ENCODE data around the gene INPP5A.

Gene INPP5A

GRCh38 chr10:132684164-132684891 is 146.7 kb downstream of the INPP5A start:
- peak; percentile 75 for DNase-seq

GRCh38 chr10:132685101-132685891 is 147.7 kb downstream of the INPP5A start:
- DNase-seq: peak; percentile 35

GRCh38 chr10:132685921-132686680 is 148.5 kb downstream of the INPP5A start:
- DNase-seq: no peak

- DNase-seq: no peak
Observed at GRCh38 chr10:132687181-132687892, 149.8 kb downstream of the INPP5A start.

DNA sequence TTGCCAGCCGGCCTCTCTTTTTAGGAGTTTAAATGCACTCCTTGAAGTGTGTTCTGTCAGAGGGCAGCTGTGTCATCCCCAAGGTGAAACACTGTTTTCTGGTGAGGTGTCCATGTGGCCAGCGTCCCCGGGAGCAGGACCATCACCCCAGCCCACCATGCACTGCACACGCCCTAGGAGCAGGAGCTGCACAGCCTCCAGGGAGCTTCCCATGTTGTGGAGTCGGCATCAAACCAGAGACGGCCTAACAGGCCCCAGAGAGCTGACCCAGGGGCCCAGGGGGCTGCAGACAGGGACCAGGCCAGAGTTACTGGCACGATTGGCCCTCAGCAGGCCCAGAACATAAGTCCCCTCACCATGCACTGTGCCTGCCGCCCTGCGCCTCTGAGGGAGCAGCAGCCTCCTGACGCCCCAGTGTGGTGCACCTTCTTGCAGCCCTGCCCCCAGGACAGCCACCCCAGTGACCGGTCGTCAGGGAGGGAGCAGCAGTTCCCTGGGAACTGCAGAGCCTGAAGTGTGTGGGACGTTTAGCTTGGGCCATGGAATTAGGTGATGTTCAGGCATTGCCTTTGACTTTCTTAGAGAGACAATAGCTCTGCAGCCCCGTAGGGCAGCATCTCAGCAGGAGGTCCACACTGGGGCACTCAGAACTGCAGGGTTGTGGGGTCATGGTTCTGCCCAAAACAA is 150.4 kb downstream of the INPP5A start:
- no peak for DNase-seq

GRCh38 chr10:132688580-132689420 is 151.2 kb downstream of the INPP5A start:
- no peak for DNase-seq

DNA sequence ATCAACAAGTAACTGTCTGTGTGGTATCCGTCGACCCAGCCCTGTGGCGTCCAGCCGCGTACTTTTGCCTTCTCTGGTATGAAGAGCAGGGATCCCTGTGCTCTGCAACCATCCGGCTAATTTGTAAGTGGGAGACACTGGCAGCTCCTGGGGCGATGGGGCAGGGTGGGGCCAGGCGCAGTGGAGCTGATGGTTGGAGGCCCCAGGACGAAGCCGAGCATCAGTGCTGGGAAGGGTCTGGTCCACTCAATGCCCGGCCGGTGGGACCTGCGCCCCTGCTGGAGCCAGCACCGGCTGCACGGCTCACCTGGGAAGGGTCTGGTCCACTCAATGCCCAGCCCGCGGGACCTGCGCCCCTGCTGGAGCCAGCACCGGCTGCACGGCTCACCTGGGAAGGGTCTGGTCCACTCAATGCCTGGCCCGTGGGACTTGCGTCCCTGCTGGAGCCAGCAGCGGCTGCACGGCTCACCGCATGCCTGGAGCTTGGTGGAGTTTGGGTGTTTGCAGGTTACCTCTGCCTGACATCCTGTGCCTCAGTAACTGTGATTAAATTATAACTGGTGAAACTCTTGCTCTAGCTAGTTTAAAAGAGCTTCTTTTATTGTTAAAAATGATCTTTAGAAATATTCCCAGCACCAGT is 152.3 kb downstream of the INPP5A start:
- DNase-seq: no peak

DNA sequence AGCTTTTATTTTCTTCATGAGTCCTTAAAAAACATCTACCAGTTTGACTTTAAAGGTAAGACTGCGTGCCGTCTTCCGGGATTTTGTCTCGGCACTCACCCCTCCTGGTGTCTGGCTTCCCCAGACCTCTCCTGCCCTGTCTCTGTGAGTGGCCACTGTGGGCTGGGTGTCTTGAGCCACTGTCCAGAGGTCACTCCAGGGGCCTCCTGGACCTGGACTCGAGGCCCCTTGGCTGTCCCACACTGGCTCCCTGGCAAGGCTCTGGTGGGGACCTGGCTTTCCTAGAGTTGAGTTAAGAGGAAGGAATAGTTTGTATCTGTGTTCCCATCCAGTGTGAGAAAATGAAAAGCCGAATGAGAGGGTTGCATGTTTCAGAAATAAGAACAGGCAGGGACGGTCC is 152.8 kb downstream of the INPP5A start:
- DNase-seq: no peak

GRCh38 chr10:132690821-132691610 is 153.4 kb downstream of the INPP5A start:
- no peak for DNase-seq

GRCh38 chr10:132691711-132692153 is 154.1 kb downstream of the INPP5A start:
- no peak for DNase-seq

DNA sequence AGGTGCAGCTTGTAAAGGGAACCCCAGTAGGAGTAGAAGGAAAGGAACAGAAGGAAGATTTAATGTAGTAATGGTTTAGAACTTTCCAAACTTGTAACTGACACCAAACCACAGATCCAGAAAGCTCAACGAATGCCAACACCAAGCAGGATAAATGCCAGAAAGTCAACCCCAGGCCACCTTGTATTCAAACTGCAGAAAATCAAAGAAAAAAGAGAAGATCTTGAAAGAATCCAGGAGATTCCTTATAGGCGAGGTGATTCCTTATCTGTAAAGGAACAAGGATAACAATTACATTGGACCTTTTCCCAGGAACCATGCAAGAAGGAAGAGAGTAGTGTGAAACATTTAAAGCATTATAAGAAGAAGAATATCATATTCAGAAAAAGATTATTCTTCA is 154.7 kb downstream of the INPP5A start:
- DNase-seq: no peak

DNA sequence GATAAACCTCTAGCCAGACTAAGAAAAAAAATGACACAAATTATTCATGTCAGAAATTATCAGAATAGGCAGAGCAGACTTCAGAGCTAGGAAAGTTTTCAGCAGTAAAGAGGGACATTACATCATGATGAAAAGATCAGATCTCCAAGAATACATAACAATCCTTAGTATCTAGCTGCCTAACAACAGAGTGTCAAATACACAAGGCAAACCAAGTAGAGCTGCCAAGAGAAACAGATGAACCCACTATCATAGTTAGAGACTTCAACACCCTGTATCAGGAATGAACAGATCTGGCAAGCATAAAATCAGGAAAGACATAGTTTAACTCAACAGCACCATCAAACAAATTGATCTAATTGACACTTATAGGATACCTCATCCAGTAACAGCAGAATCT is 156.1 kb downstream of the INPP5A start:
- no peak for DNase-seq

DNA sequence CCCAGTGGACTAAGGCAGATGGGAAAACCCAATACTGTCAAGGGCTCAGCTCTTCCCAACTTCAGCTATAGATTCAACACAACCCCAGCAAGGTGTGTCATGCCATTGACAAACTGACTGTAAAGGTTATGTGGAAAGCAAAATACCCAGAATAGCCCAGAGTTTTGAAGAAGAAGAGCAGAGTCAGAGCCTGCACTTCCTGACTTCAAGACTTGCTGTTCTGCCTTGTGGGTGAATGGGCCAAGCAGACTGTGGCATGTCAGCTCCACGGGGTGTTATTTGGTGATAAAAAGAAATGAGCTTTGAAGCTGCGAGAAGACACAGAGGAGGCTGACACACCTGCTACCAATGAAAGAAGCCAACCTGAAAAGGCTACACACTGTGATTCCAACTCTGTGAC is 158.6 kb downstream of the INPP5A start:
- DNase-seq: no peak

DNA sequence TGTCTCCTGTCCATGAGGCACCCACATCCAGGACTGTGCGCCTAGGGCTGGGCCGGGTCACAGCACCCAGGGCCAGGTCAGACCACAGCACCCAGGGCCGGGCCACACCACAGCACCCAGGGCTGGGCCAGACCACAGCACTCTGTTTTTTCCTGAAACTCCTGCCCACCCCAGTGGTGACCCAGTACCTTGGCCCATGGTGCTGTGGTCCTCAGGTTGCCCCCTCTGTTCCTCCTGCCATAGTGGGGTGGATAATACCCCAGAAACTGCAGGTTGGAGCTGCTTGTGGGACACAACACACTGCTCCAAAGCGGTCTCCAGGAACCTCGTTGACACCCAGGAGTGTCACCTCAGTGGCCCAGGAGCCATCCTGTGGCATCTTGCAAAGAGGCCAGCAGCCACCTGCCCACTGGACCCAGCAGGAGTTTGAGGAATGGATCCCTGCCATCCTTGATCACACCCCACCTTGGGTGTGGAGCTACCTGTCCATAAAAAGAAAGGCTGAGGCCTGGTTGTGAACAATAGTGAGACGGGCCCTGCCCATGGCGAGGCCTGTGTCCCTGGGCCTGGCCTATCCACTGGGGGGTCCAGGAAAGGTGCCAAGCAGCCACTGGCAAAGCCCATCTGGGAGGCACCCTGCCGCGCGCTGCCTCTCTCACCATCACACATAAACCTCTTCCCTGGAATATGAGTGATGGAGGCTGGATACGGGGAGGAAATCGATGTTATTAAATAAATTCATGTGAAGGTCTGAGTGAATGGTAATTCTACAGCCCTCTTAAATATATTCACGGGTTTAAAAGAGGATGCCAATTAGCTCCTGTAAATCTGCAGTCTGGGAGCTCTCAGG is 159.4 kb downstream of the INPP5A start:
- no peak for DNase-seq

GRCh38 chr10:132697578-132698200 is 160.1 kb downstream of the INPP5A start:
- DNase-seq: no peak

- DNase-seq: no peak
Observed at GRCh38 chr10:132698211-132698751, 160.7 kb downstream of the INPP5A start.

GRCh38 chr10:132698761-132699391 is 161.3 kb downstream of the INPP5A start:
- no peak for DNase-seq
